SU-DHL-6 (cell line): ENCODE results near the gene RIPK3.

Experiments
- EZH2phosphoT487 ChIP-seq: fragments of 200-600 bp; sonication (generic), shearing (Covaris generic); conservative IDR thresholded peaks from 2 replicates; pipeline ENCODE4 v1.6.1; 2018; ENCODE audit warnings: mild to moderate bottlenecking, antibody characterized with exemption, low read length, moderate library complexity, mixed read lengths
- TF ChIP-seq, protein P1 (sequence below): fragments of 200-600 bp; sonication (generic); IDR thresholded peaks from one replicate; pipeline ENCODE4 v1.5.1; 2017; ENCODE audit warnings: antibody characterized with exemption, mild to moderate bottlenecking, low read length, moderate library complexity; ENCODE audit not compliant: insufficient read depth, poor library complexity, severe bottlenecking

DNA sequence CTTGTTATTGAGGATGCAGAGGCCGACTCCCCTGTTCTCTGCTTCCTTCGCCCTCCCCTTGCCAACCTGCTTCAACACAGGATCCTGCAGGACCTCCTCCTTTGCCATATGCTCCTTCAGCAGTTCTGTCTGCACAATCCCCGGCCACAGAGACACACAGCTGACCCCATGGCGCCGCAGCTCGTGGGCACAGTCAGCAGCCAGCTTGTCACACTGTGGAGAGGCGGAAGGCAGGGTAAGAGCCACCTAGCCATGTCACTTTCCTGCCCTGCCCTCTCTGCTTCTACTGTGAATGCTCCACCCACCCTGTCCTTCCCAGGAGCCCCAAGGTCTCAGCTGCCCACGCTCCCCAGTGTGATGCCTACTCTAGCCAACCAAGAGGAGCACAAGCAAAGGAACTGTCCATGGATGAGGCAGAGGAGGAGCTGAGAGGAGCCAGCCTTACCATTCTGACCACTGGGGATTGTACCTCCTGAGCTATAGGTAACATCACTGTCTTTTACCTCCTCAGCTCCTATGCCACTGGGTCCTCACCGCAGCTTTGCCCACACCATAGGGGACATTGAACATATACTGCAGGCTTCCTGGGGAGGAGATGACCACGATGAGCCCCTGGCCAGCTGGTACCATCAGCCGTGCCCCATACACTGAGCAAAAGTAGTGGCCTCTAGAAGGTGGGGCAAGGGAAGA, 47.5 kb downstream of the RIPK3 start:
- TF ChIP-seq, protein P1, sequence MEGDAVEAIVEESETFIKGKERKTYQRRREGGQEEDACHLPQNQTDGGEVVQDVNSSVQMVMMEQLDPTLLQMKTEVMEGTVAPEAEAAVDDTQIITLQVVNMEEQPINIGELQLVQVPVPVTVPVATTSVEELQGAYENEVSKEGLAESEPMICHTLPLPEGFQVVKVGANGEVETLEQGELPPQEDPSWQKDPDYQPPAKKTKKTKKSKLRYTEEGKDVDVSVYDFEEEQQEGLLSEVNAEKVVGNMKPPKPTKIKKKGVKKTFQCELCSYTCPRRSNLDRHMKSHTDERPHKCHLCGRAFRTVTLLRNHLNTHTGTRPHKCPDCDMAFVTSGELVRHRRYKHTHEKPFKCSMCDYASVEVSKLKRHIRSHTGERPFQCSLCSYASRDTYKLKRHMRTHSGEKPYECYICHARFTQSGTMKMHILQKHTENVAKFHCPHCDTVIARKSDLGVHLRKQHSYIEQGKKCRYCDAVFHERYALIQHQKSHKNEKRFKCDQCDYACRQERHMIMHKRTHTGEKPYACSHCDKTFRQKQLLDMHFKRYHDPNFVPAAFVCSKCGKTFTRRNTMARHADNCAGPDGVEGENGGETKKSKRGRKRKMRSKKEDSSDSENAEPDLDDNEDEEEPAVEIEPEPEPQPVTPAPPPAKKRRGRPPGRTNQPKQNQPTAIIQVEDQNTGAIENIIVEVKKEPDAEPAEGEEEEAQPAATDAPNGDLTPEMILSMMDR, result no peak
- TF ChIP-seq EZH2phosphoT487, result no peak
